ENCODE measurements around the gene CTSA.
A peak's percentile ranks its signal among the peaks of the same experiment; 100 is the strongest.
"Not testable (repeated sequence)": the region's sequence is repeated elsewhere in the genome, so short reads cannot be mapped to it uniquely, and the experiment has no call there.

The CTSA gene

GRCh38 chr20:45918182-45918737 is 27.1 kb downstream of the CTSA start:
- DNase-seq (ENCODE audit: low read depth in 2 of 2): no peak

- DNase-seq (ENCODE audit: low read depth in 2 of 2): no peak
Measured at GRCh38 chr20:45918779-45919537, 27.8 kb downstream of the CTSA start.

GRCh38 chr20:45919542-45920399 is 28.6 kb downstream of the CTSA start:
- DNase-seq (ENCODE audit: low read depth in 2 of 2): no peak

- DNase-seq (ENCODE audit: low read depth in 2 of 2): no peak
Measured at GRCh38 chr20:45920462-45921336, 29.6 kb downstream of the CTSA start.

GRCh38 chr20:45921337-45922189 is 30.4 kb downstream of the CTSA start:
- DNase-seq (ENCODE audit: low read depth in 2 of 2): no peak

GRCh38 chr20:45924391-45925261 is 33.5 kb downstream of the CTSA start:
- DNase-seq (ENCODE audit: low read depth in 2 of 2): no peak

GRCh38 chr20:45925821-45926506 is 34.8 kb downstream of the CTSA start:
- no peak for DNase-seq (ENCODE audit: low read depth in 2 of 2)

GRCh38 chr20:45926731-45927070 is 35.6 kb downstream of the CTSA start:
- no peak for DNase-seq (ENCODE audit: low read depth in 2 of 2)

- no peak for DNase-seq (ENCODE audit: low read depth in 2 of 2)
Measured at GRCh38 chr20:45927071-45927878, 36.1 kb downstream of the CTSA start.

- DNase-seq (ENCODE audit: low read depth in 2 of 2): not testable (repeated sequence)
Measured at GRCh38 chr20:45931680-45932079, 40.5 kb downstream of the CTSA start.

- DNase-seq (ENCODE audit: low read depth in 2 of 2): peak in 1 of 2 experiments; percentile 59
Measured at GRCh38 chr20:45933266-45934045, 42.3 kb downstream of the CTSA start.

GRCh38 chr20:45934046-45934585 is 43.0 kb downstream of the CTSA start:
- peak in 1 of 2 experiments; percentile 30 for DNase-seq (ENCODE audit: low read depth in 2 of 2)

GRCh38 chr20:45934586-45935415 is 43.7 kb downstream of the CTSA start, which contains the start of gene PCIF1:
TSS of gene PCIF1 (plus strand) at chr20:45934683. CDS start at chr20:45939000, 4,317 bp downstream.
- DNase-seq (ENCODE audit: low read depth in 2 of 2): peak; percentile 95 to 97

- DNase-seq (ENCODE audit: low read depth in 2 of 2): no peak
Measured at GRCh38 chr20:45935416-45936046, 44.4 kb downstream of the CTSA start.

GRCh38 chr20:45937765-45938164 is 46.6 kb downstream of the CTSA start:
- DNase-seq (ENCODE audit: low read depth in 2 of 2): no peak
